ENCODE results near the gene CIB1. TPM values are rescaled to one million over a fixed set of nuclear protein-coding genes. Genes with fewer than 3 reads are reported as not detected.

CIB1 gene
- total and polyA plus RNA-seq, 2 of the 8 experiments (the other 6 are each of a cell fraction or from before 2014, with no cell fraction given): 26.0 to 63.5 TPM

- ChIA-PET CTCF (ENCODE audit: partially characterized antibody) (interaction anchor here (0.7 to 12.6 kb wide), 8 partner anchors 14 to 117 kb away, joined by 3 to 182 read pairs (median 4); no protein-coding TSS in a partner anchor), POLR2A (ENCODE audit: partially characterized antibody) (interaction anchor here (1.0 to 3.3 kb wide), 3 partner anchors 29 to 51 kb away, joined by 3 to 12 read pairs (median 5); no protein-coding TSS in a partner anchor)
- H2BK5ac ChIP-seq (ENCODE audit: low read depth, low read length): no peak overlapping the region
- H2BK15ac ChIP-seq (ENCODE audit: low read length): no peak overlapping the region
- H4K8ac ChIP-seq (ENCODE audit: extremely low read depth, insufficient read depth, low read length): no peak overlapping the region
- H3K27ac ChIP-seq (ENCODE audit: low read depth, low read length): no peak overlapping the region
- DNase-seq (ENCODE audit: low read depth in 1 of 2, low spot score in 2 of 2): no peak
- H3K36me3 ChIP-seq (ENCODE audit: control insufficient read depth in 2 of 4, insufficient read depth in 4 of 4, low read length in 3 of 4): peaks cover 0 to 3% (median 2%) of the 10 kb centered on the region in 4 experiments; a peak in 4 of 8 replicates
- H2AFZ ChIP-seq (ENCODE audit: low read length): no peak overlapping the region
- WGBS, 2 experiments (ENCODE audit: extremely low coverage in 1 of 2, insufficient coverage in 1 of 2, insufficient read length in 1 of 2, insufficient replicate concordance in 2 of 2, low coverage in 1 of 2, low lambda C conversion rate in 2 of 2, missing lambda C conversion rate in 1 of 2): 85% methylated on average over 7 of the region's 7 CpGs; no CpG with 5 or more reads in 1 of the 2 experiments
- no peak overlapping the region for H3K4me3 ChIP-seq (ENCODE audit: extremely low read depth in 1 of 4, insufficient read depth in 2 of 4, low read depth in 3 of 4, low read length in 4 of 4)
- H4K5ac ChIP-seq (ENCODE audit: insufficient read length, low read depth, low read length): no peak overlapping the region
- no peak overlapping the region; a peak in 1 of 4 replicates for H3K4me2 ChIP-seq (ENCODE audit: insufficient read depth in 1 of 2, low read depth in 2 of 2, low read length in 2 of 2)
- H3K56ac ChIP-seq (replicated peaks; ENCODE audit: insufficient read length, low read depth, low read length): no peak overlapping the region
- no peak overlapping the region for H3K23ac ChIP-seq (ENCODE audit: insufficient read length)
- H3K9me3 ChIP-seq (ENCODE audit: insufficient read depth in 2 of 2, low read depth in 1 of 2, low read length in 1 of 2): no peaks in the 10 kb centered on the region
- H4K91ac ChIP-seq (replicated peaks; ENCODE audit: insufficient read length, low read length): no peak overlapping the region
- H2BK12ac ChIP-seq (ENCODE audit: low read depth, low read length): no peak overlapping the region
- H2AK5ac ChIP-seq (ENCODE audit: low read depth, low read length): no peak overlapping the region
- no peak overlapping the region for H3K18ac ChIP-seq (ENCODE audit: extremely low read depth, low read length)
- H3K9ac ChIP-seq (replicated peaks in 1 of 4; ENCODE audit: extremely low read depth in 1 of 4, low read depth in 3 of 4, low read length in 3 of 4): no peak overlapping the region; a peak in 1 of 7 replicates
- no peak for TF ChIP-seq EZH2 (IDR thresholded peaks at IDR 0.05; ENCODE audit: low read depth, low read length, severe bottlenecking)
- peaks cover 16% of the 10 kb centered on the region for H3K23me2 ChIP-seq (ENCODE audit: low read depth, low read length)
- FAIRE-seq: no peak
- peaks cover 6 to 29% of the 10 kb centered on the region in 2 experiments for H4K20me1 ChIP-seq (replicated peaks in 1 of 2; ENCODE audit: control insufficient read depth in 1 of 2, insufficient read depth in 2 of 2, low read length in 2 of 2)
- peaks cover 0 to 21% (median 7%) of the 10 kb centered on the region in 4 experiments; a peak in 5 of 7 replicates for H3K4me1 ChIP-seq (replicated peaks in 1 of 4; ENCODE audit: control insufficient read depth in 3 of 4, insufficient read depth in 4 of 4, low read length in 3 of 4)
- H3K14ac ChIP-seq (ENCODE audit: insufficient read length): no peak overlapping the region
- H3K79me2 ChIP-seq (ENCODE audit: control insufficient read depth in 1 of 2, insufficient read depth in 2 of 2, low read length in 2 of 2): peaks cover 9 to 54% of the 10 kb centered on the region in 2 experiments
- H3K4ac ChIP-seq (replicated peaks; ENCODE audit: insufficient read length, low read depth, low read length): no peak overlapping the region
- H3K27me3 ChIP-seq (replicated peaks in 1 of 4; ENCODE audit: control insufficient read depth in 3 of 4, extremely low read depth in 1 of 4, insufficient read depth in 3 of 4, low read length in 3 of 4): no peaks in the 10 kb centered on the region
- H3K79me1 ChIP-seq (ENCODE audit: low read depth, low read length): peaks cover 16% of the 10 kb centered on the region
- H2BK120ac ChIP-seq (replicated peaks; ENCODE audit: low read depth, low read length): no peak overlapping the region
- H2BK20ac ChIP-seq (ENCODE audit: low read length): no peak overlapping the region
Observed at GRCh38 chr15:90203473-90203872, 30.3 kb downstream of the CIB1 start.
